DND-41 (cell line): ENCODE measurements around the gene SLC24A4.

Experiments used
- ATAC-seq: fragments of 200-7000 bp; cut with Tn5 transposase; 3 replicates; pipeline ENCODE4 v1.9.1; 2021; ENCODE audit warnings: low read depth; ENCODE audit not compliant: insufficient read depth
- DNase-seq: peaks from one replicate; pipeline ENCODE4 v3.0.0-alpha.2; 2020
- H2AFZ ChIP-seq: 2 replicates; pipeline ENCODE4 v1.6.0; 2012; ENCODE audit warnings: low read depth, low read length
- H3K27ac ChIP-seq: 2 replicates; pipeline ENCODE4 v1.5.1; 2012; ENCODE audit warnings: low read length, inconsistent platforms
- H3K27me3 ChIP-seq: fragments of 200-600 bp; sonication (generic); 2 replicates; pipeline ENCODE4 v1.6.0; 2012; ENCODE audit warnings: low read length, mild to moderate bottlenecking, inconsistent platforms; ENCODE audit not compliant: insufficient read depth, poor library complexity
- H3K36me3 ChIP-seq: 2 replicates; pipeline ENCODE4 v1.5.1; 2012; ENCODE audit warnings: low read length, inconsistent platforms; ENCODE audit not compliant: insufficient read depth
- H3K4me1 ChIP-seq: 2 replicates; pipeline ENCODE4 v1.5.1; 2012; ENCODE audit warnings: mild to moderate bottlenecking, low read length; ENCODE audit not compliant: insufficient read depth
- H3K4me2 ChIP-seq: 2 replicates; pipeline ENCODE4 v1.6.0; 2012; ENCODE audit warnings: mild to moderate bottlenecking, moderate library complexity, low read length, inconsistent platforms; ENCODE audit not compliant: insufficient read depth
- H3K4me3 ChIP-seq, 2 experiments: fragments of 200-600 bp in 1 of 2; shearing (Covaris generic) in 1 of 2; 2 replicates each; pipeline ENCODE4 v1.5.1; 2012 to 2016; ENCODE audit warnings: inconsistent platforms in 2 of 2, low read length in 2 of 2, mild to moderate bottlenecking in 2 of 2, low read depth in 1 of 2, moderate library complexity in 1 of 2
- H3K79me2 ChIP-seq: 2 replicates; pipeline ENCODE4 v1.6.0; 2012; ENCODE audit warnings: low read length, inconsistent platforms; ENCODE audit not compliant: insufficient read depth
- H3K9ac ChIP-seq: 2 replicates; pipeline ENCODE4 v1.6.0; 2012; ENCODE audit warnings: low read depth, mild to moderate bottlenecking, inconsistent platforms, low read length, moderate library complexity
- H3K9me3 ChIP-seq: 2 replicates; pipeline ENCODE4 v1.5.1; 2012; ENCODE audit warnings: low read length, moderate library complexity, mild to moderate bottlenecking, inconsistent platforms; ENCODE audit not compliant: insufficient read depth, severe bottlenecking
- H4K20me1 ChIP-seq: 2 replicates; pipeline ENCODE4 v1.6.0; 2012; ENCODE audit warnings: low read length; ENCODE audit not compliant: insufficient read depth
- EZH2 ChIP-seq: IDR thresholded peaks from 3 replicates; pipeline ENCODE4 v1.6.1; 2012; ENCODE audit warnings: borderline replicate concordance, low read depth, mild to moderate bottlenecking, moderate library complexity, low read length, inconsistent platforms; ENCODE audit not compliant: severe bottlenecking
- TF ChIP-seq, protein P1 (sequence below): IDR thresholded peaks from 2 replicates; pipeline ENCODE4 v1.5.1; 2012; ENCODE audit warnings: borderline replicate concordance, low read length, moderate library complexity, mild to moderate bottlenecking; ENCODE audit not compliant: poor library complexity, severe bottlenecking; ENCODE audit errors: extremely low read depth

Gene SLC24A4

GRCh38 chr14:92322516-92322915 lies 449 bp upstream of the SLC24A4 start:
- no peaks in the 10 kb centered on the region for H3K9me3 ChIP-seq
- H3K79me2 ChIP-seq = no peaks in the 10 kb centered on the region
- no peaks in the 10 kb centered on the region for H3K36me3 ChIP-seq
- ATAC-seq (no peak), DNase-seq (no peak)
- no peaks in the 10 kb centered on the region for H3K27me3 ChIP-seq
- H3K27ac ChIP-seq = no peak overlapping the region
- H4K20me1 ChIP-seq = no peaks in the 10 kb centered on the region
- no peak for TF ChIP-seq EZH2
- TF ChIP-seq, protein P1, sequence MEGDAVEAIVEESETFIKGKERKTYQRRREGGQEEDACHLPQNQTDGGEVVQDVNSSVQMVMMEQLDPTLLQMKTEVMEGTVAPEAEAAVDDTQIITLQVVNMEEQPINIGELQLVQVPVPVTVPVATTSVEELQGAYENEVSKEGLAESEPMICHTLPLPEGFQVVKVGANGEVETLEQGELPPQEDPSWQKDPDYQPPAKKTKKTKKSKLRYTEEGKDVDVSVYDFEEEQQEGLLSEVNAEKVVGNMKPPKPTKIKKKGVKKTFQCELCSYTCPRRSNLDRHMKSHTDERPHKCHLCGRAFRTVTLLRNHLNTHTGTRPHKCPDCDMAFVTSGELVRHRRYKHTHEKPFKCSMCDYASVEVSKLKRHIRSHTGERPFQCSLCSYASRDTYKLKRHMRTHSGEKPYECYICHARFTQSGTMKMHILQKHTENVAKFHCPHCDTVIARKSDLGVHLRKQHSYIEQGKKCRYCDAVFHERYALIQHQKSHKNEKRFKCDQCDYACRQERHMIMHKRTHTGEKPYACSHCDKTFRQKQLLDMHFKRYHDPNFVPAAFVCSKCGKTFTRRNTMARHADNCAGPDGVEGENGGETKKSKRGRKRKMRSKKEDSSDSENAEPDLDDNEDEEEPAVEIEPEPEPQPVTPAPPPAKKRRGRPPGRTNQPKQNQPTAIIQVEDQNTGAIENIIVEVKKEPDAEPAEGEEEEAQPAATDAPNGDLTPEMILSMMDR = no peak
- no peaks in the 10 kb centered on the region for H3K4me1 ChIP-seq
- H2AFZ ChIP-seq = no peak overlapping the region
- H3K4me3 ChIP-seq = no peak overlapping the region
- H3K9ac ChIP-seq = no peak overlapping the region
- no peak overlapping the region for H3K4me2 ChIP-seq

DNA sequence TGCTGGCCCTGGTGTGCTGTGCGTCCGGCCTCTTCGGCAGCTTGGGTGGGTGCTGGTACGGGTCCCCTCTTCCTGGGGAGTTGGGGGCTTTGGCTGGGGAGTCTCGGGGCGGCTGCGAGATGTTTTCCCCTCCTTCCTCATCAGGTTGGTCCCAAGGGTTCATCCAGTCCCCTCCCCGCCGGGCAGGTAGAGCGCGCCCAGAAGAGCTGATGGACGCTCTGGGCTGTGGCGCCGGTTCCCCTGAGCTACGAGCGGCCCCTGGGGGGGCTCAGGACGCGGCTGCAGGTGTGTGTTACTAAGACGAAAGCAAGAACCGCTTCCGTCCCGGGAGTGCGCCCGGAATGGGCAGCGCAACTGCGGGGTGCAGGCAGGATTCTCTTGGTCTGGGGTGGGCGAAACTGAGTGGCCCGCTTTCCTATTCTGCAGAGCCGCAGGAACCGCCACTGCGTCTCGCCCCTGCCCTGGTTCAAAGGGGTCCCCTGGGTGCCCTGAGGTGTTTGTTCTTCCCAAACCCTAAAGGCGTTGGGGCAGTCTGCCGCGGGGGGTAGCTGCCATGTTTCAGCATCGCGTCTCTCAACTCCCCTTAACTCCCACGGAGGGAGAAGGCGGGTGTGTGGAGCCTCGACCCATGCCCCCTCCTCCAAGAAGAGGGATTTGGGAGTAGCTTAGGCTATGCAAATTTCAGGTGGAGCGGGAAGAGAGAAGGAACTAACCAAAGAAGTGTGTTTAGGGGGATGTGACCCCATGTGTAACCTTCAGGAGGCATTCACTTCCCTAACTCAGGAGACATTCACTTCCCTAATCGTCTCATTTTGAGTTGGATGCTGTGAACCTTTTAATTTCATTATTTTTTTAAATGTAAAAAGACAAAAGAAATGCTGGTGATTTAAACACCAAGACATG lies 1.2 kb downstream of the SLC24A4 start:
- Histone ChIP-seq H3K36me3 (no peaks in the 10 kb centered on the region), H3K9ac (no peak overlapping the region), H3K4me2 (no peak overlapping the region), H4K20me1 (no peaks in the 10 kb centered on the region), H3K4me3 (no peak overlapping the region), H3K9me3 (no peaks in the 10 kb centered on the region), H3K79me2 (no peaks in the 10 kb centered on the region), H3K27ac (no peak overlapping the region), H3K27me3 (no peaks in the 10 kb centered on the region), H2AFZ (no peak overlapping the region), H3K4me1 (no peaks in the 10 kb centered on the region)
- DNase-seq (no peak), ATAC-seq (no peak)
- TF ChIP-seq, protein P1 = no peak
- TF ChIP-seq EZH2 = no peak

GRCh38 chr14:92325835-92326234 lies 2.9 kb downstream of the SLC24A4 start:
- Histone ChIP-seq H3K27ac (no peak overlapping the region), H3K79me2 (no peaks in the 10 kb centered on the region), H3K36me3 (no peaks in the 10 kb centered on the region), H3K4me1 (no peaks in the 10 kb centered on the region), H3K9me3 (no peaks in the 10 kb centered on the region), H3K4me3 (no peak overlapping the region), H3K9ac (no peak overlapping the region), H2AFZ (no peak overlapping the region), H3K4me2 (no peak overlapping the region), H4K20me1 (no peaks in the 10 kb centered on the region), H3K27me3 (no peaks in the 10 kb centered on the region)
- DNase-seq = no peak
- ATAC-seq = no peak
- TF ChIP-seq, protein P1 = no peak
- no peak for TF ChIP-seq EZH2
